ENCODE results near the gene NEU4.

Gene NEU4

DNA sequence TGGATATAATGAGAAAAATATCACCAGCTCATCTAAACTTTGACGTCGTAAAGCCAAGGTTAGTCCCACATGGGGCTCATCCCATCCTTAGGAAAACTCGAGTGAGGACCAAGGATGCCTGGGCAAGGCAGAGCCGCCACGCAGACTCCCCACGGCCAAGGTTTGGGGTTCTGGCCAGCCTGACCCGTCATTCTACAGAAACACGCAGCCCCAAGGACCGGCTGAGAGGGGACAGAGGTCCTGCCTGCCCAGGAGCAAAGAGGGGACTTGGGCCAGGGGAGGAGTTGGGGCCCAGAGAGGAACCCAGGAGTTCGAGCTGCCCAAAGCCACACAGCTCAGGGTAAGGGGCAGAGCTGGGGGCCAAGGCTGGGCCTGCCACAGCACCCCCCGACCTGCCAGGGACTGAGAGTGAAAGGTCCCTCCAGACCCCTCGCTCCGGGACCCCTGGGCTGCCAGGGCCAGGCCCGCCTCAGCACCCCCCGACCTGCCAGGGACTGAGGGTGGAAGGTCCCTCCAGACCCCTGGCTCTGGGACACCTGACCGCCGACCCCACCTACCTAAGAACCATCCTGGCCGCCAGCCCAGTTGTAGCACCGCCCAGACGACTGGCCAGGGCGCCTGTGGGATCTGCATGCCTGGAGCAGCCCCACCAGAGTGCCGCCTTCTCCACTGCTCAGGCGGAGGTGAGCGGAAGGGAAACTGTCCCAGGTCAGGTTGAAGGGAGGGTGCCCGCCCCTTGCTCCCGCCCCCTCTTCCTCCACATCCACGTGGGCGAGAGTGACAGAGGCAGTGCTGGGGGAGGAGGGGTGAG lies 49.4 kb downstream of the NEU4 start, which contains the start of gene PDCD1:
Gene PDCD1, minus strand, starts transcription at position 689 of the 811 bp plus-strand sequence. Its CDS starts 56 bp downstream, at position 633.
- TF ChIP-seq ZNF274 (IDR thresholded peaks at IDR 0.05; ENCODE audit: low read depth, low read length) = no peak
- H3K4me3 ChIP-seq (ENCODE audit: low read length) = no peak within 1 kb of the TSS; the same call in 1 of the 2 replicates

DNA sequence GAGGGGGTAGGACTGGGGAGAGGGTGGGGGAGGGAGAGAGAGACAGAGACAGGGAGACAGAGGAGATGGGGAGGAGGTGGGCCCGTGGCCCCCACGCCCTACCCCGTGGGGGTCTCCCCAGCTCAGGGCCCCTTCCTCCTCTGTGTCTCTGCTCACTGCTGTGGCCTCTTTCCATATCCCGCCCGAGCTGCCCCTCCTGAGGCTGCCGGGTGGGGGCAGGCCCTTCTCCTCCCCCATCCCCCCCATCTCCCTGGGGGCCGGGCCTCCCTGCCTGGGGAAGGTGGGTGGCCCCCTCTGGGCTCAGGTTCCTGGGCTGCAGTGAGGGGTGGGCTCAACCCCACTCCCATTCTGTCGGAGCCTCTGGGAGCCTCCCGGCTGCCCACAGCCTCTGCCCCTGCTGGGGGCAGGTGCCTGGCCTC lies 50.0 kb downstream of the NEU4 start:
- no peak for TF ChIP-seq ZNF274 (IDR thresholded peaks at IDR 0.05; ENCODE audit: low read depth, low read length)
- H3K4me3 ChIP-seq (ENCODE audit: low read length) = no peak overlapping the region; the same call in 1 of the 2 replicates

DNA sequence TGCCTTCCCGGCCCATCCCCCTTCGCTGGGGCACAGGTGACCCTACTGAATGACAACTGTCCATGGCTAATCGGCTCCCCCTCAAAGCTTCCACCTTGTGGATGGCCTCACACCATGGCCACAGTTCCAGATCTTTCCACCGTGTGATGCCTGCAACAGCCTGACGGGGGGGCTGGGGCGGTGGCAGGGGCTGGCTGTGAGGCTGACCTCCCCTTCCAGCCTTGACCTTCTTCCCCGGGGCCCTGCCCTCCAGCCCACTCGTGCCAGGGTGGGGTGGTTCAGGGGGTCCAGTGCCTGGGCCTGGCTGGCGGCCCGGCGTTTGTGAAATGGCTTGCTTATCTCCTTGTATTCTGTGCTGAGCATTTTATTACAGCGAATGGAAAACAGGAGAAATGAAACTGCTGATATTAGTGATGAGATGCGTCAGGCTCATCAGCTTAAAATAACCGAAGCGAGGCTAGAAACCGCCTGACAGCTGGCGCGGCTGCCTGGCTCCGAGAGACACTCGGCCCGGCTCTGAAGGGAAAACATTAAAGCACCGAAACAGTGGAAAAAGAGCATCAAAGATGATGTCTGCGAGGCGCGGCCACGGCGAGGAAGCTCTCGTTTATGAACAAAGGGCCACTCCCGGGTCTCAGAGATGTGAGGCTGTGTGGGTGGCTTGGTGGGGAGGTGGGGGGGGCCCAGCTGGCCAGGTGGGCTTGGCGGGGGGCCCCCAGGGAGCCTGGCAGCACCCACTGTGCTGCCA lies 50.6 kb downstream of the NEU4 start:
- H3K4me3 ChIP-seq (ENCODE audit: low read length) = no peak overlapping the region; the same call in 1 of the 2 replicates
- TF ChIP-seq ZNF274 (IDR thresholded peaks at IDR 0.05; ENCODE audit: low read depth, low read length) = no peak

DNA sequence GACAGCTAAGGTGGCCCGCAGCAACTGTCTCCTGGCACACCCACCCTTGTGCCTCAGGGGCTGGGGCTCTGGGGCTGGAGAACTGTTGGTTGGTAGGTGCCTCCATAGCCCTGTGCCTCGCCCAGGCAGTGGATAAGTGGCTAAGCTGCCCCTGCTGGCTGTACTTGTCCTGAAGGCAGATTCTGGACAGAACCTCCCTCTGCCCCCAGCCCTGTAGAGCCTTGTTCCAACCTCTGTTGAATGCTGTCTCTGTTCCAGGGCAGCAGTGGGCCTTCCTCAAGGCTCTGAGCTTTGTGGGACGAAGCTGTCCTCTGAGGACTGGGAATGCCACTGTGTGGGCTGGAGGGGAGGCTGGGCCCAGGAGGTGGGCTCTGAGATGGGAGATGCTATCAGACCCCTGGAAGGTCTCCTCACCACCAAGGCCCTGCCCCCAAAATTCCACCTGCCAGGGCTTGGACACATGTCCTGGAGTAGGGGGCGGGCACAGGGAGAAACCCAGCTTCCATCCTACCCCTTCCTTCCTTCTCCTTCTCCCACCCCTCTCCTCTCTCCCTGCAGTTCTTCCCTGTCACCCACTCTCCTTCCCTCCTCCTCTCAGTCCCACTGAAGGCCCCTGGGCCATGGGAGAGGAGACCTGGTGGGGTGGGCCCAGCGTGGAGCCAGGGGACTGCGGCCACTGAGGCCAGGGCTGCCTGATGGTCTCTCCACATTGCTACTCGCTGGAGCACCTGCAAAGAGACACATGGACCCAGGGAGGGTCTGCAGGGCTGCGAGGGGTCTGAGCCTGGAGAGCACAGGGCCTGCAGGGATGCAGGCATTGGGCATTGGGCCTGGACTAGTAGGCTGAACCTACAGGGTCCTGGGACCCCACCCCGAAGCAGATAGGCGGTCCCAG lies 51.4 kb downstream of the NEU4 start:
- H3K4me3 ChIP-seq (ENCODE audit: low read length) = no peak overlapping the region; the same call in 1 of the 2 replicates
- TF ChIP-seq ZNF274 (IDR thresholded peaks at IDR 0.05; ENCODE audit: low read depth, low read length) = no peak

DNA sequence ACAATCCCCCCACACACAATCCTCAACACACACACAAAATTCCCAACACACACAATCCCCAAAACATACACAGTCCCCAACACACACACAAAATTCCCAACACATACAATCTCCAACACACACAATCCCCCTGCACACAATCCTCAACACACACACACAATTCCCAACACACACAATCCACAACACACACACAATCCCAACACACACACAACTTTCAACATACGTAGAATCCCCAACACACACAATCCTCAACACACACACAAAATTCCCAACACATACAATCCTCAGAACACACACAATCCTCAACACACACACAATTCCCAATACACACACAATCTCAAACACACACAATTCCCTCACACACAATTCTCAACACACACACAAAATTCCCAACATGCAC lies 52.3 kb downstream of the NEU4 start:
- no peak for TF ChIP-seq ZNF274 (IDR thresholded peaks at IDR 0.05; ENCODE audit: low read depth, low read length)
- H3K4me3 ChIP-seq (ENCODE audit: low read length) = no peak overlapping the region

DNA sequence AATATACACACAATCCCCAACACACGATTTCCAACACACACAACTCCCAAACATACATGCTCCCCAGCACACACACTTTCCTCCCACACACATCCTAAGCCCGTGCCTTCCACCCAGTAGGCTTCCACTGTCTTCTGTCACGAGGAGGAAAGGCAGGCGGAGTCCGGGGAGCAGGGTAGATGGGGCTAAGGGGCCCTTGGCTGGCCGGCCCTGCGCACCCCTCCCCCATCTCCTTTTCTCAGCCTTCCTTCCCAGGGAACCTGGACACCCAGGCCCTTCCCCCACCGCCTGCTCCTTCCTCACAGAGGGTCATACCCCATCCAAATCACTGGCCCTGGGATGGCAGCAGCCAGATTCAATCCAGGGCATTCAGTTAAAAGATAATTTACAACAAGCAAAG lies 53.1 kb downstream of the NEU4 start:
- no peak for TF ChIP-seq ZNF274 (IDR thresholded peaks at IDR 0.05; ENCODE audit: low read depth, low read length)
- no peak overlapping the region for H3K4me3 ChIP-seq (ENCODE audit: low read length)

DNA sequence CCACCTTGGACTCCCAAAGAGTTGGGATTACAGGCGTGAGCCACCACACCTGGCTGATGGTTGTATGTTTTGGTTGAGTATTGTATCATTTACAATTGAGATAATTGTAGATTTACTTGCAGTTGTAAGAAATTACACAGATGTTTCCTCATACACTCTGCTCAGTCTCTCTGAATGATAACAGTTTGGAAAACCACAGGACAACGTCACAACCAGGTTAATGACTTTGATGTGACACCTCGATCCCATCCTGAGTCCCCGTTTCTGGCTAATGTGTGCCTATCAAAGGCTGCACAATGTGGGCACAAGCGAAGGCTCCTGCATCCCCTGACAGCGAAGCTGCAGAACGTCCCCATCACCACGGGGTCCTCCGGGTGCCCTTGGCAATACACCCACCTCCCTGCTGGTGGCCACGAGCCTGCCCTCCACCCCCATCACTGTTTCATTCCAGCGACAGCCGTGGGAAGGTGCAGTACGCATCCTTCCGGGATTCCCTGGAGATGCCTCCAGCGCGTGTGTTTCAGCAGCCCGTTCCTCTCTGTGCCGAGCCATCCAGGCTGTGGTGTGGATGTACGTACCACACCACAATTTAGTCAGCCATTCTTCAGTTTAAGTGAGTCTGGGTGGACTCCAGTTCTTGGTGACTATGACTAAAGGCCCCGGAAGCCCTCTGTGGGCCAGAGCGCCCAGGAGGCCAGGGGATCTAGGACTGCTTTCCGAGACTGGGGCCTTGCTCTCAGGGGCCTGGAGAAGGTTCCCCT lies 54.0 kb downstream of the NEU4 start:
- H3K4me3 ChIP-seq (ENCODE audit: low read length) = no peak overlapping the region; the same call in 1 of the 2 replicates
- TF ChIP-seq ZNF274 (IDR thresholded peaks at IDR 0.05; ENCODE audit: low read depth, low read length) = no peak

DNA sequence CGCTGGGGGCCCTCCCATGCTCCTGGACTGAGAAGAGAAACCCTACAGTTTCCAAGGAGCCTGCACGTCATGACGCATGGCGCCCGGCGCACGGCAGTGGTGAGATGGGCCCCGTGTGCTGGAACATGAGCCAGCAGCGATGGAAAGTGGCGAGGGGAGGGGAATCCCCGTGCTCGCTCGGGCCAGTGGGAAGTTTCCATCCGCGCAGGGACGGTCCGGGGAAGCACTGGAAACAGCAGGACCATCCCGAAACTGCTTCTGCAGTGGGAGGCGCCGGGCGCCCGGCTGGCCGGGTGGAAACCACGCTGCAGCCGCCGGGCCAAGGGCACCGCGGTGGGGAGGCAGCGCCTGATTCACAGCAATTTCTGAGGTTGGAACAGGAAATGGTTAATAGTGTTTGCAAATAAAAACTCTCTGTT lies 54.6 kb downstream of the NEU4 start:
- TF ChIP-seq ZNF274 (IDR thresholded peaks at IDR 0.05; ENCODE audit: low read depth, low read length) = no peak
- no peak overlapping the region; the same call in 1 of the 2 replicates for H3K4me3 ChIP-seq (ENCODE audit: low read length)

DNA sequence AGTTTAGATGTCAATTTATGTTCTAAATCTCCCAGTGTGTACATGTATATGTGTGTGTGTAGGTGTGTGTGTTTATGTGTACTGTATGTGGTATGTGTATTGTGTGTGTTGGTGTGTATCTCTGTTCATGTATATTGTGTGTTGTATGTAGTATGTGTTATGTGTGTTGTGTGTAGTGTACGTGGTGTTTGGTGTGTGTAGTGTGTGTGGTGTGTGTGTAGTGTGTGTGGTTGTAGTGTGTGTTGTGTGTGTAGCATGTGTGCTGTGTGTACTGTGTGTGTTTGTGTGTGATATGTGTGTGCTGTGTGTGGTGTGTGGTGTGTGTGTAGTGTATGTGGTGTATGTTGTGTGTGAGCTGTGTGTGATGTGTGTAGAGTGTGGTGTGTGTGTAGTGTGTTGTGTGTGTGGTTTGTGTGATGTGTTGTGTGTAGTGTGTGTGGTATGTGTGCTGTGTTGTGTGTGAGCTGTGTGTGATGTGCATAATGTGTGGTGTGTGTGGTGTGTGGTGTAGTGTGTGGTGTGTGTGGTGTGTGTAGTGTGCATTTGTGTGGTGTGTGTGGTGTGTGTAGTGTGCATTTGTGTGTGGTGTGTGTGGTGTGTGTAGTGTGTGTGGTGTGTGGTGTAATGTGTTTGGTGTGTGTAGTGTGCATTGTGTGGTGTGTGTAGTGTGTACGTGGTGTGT lies 55.3 kb downstream of the NEU4 start:
- TF ChIP-seq ZNF274 (IDR thresholded peaks at IDR 0.05; ENCODE audit: low read depth, low read length) = no peak
- no peak overlapping the region for H3K4me3 ChIP-seq (ENCODE audit: low read length)

DNA sequence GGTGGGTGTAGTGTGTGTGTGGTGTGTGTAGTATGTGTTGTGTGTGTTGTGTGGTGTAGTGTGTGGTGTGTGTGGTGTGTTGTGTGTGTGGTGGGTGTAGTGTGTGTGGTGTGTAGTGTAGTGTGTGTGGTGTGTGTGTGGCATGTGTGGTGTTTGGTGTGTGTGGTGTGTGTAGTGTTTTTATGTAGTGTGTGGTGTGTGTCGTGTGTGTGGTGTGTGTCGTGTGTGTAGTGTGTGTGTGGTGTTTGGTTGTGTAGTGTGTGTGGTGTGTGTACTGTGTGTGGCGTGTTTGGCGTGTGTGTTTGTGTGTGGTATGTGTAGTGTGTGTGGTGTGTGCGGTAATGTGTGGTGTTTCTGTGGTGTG lies 55.8 kb downstream of the NEU4 start:
- no peak for TF ChIP-seq ZNF274 (IDR thresholded peaks at IDR 0.05; ENCODE audit: low read depth, low read length)
- no peak overlapping the region for H3K4me3 ChIP-seq (ENCODE audit: low read length)

DNA sequence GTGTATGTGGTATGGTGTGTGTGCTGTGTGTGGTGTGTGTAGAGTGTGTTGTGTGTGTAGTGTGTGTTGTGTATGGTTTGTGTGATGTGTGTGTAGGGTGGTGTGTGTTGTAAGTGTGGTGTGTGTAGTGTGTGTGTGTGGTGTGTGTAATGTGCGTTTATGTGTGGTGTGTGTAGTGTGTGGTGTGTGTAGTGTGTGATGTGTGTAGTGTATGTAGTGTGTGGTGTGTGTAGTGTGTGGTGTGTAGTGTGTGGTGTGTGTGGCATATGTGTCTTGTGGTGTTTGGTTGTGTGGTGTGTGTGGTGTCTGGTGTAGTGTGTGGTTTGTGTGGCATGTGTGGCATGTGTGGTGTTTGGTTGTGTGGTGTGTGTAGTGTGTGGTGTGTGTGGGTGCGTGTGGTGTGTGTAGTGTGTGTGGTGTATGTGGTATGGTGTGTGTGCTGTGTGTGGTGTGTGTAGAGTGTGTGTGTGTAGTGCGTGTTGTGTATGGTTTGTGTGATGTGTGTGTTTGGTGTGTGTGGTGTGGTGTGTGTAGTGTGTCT lies 56.5 kb downstream of the NEU4 start:
- TF ChIP-seq ZNF274 (IDR thresholded peaks at IDR 0.05; ENCODE audit: low read depth, low read length) = no peak
- no peak overlapping the region for H3K4me3 ChIP-seq (ENCODE audit: low read length)

DNA sequence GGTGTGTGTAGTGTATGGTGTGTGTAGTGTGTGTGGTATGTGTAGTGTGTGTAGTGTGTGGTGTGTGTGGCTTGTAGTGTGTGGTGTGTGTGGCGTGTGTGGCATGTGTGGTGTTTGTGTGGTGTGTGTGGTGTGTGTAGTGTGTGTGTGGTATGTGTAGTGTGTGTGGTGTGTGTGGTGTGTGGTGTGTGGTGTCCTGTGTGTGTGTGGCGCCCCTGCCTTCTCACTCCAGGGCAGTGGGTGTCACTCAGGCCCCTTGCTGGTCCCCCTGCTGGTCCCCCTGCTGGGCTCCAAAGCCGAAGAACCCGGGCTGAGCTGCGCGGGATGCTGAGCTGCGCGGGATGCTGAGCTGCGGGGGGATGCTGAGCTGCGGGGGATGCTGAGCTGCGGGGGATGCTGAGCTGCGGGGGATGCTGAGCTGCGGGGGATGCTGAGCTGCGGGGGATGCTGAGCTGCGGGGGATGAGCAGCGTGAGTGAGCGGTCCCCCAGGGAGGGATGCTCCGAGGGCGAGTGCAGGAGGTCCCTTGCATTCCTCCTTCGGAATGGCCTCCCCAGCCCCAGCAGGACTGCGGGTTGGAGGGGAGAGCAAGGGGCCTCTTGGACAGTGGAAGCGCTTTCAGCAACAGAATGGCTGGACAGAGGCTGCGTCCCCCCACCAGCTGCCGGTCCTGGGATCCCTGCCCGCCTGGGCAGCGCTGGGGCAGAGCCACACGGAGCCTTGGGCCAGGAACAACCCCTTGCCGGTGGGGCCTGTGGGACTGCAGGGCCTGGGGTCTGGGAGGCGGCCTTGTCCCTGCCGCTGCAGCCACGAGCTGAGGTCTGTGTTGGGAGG lies 57.2 kb downstream of the NEU4 start:
- TF ChIP-seq ZNF274 (IDR thresholded peaks at IDR 0.05; ENCODE audit: low read depth, low read length) = no peak
- H3K4me3 ChIP-seq (ENCODE audit: low read length) = no peak overlapping the region
